Stimulated activated CD8-positive, alpha-beta memory T cell treated with anti-CD3 and anti-CD28 coated beads, Interleukin-2, amount 100 ng/mL, for 1 hour (primary cell): Measurements from ENCODE around the gene EFCAB11.
A peak's percentile ranks its signal among the peaks of the same experiment; 100 is the strongest.

Source experiments
- DNase-seq, 2 donors: peaks; one replicate each; pipeline ENCODE4 v3.0.0-alpha.2; 2020; ENCODE audit warnings: low read depth in 2 of 2

The EFCAB11 gene, protein sequence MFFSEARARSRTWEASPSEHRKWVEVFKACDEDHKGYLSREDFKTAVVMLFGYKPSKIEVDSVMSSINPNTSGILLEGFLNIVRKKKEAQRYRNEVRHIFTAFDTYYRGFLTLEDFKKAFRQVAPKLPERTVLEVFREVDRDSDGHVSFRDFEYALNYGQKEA

DNA sequence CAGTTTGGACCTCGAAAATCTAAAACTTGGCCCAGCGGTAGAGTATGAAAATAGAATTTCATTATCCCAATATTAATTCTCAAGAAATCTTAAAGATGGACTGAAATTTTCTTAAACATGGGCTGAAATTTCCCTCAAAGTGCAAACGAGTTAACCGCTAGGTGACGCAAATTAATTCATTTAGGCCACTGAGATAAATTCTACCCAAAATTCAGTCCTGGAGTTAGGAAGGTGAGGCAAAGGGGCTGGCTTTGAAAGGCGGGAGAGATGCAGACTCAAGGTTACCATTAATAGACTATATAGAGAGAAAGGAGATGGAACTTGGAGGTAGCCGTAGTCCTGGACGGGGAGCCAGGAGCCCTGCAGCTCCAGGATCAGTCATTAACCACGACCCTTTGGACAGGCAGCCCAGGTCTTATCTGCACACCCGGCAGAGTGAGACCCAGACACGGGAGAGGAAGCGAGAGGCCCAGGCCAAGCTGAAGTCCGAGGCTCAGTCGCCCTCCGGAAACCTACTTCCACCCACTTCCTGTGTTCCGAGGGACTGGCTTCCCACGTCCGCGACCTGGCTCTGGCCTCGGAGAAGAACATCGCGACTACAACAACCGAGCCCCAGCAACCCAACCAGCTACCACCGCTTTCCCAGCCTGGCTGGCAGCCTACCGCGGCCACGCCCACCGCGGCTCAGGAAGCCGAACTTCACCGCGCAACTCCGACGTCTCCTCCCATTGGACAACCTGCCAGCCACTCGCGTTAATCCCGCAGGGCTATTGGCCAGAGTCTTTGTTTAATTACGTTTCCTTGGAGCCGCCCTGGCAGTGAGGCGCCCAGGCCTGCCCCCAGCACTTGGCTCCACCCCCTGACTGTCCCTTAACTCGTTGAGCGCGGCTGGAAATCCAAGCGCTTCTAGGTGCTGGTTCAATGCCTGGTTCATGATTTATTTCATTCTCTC lies at the start of gene EFCAB11:
Gene EFCAB11 (minus strand): TSS at position 661 of the 952 bp plus-strand sequence. CDS start 70 bp downstream, at position 591.
- peak; percentile 85 to 87 for DNase-seq

DNA sequence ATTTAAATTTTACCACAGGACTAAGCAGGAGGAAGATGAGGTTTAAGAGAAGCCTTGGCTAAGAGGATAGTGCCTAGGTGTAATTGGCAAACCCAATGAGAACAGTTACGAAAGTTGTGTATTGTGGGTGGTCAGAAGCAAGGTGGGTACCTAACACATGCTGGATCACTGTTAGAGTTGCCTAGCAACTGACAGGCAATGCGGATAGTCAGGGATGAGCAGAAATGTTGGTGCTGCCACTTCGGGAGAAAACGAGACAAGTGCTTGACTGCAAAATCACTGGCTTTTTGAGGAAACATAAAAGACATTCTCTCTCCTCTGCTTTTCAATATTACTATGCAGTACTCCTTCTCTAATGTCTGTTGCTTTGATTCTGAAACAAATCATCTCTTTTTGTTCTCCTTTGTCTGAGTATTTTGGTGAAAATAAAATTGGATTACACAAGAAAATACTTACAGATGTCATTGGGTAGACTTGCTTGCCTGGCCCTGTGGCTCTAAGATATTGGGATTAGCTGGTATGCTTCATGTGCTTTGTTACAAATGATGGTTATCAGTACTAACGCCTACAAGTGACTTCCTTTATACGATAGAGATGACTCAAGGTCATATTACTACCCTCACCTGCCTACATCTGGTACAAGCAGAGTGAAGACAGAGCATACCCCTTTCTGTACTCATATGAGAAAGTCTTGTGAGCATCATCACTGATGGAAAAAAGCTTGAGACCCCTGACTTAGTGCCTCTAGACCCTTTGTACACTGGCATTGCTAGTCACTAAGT lies 49.2 kb upstream of the EFCAB11 start:
- no peak for DNase-seq

DNA sequence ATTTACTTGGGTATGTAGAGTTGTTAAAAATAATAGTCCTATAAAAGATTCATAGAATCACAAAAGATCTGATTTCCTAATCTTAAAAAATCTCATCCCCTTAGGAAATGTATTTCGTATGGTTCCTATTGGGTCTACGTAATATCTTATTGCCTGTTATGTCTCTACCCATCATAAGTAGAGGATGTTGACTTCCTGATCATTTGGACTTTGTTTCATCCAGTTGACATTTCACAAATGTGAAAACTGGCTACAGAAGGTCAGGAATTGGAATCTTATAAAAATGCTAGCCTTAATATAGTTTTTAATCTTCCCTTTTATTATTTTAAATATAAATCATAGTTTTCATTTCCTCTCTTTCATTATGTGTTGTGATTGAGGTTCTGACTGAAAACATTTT lies 46.4 kb upstream of the EFCAB11 start:
- no peak for DNase-seq

DNA sequence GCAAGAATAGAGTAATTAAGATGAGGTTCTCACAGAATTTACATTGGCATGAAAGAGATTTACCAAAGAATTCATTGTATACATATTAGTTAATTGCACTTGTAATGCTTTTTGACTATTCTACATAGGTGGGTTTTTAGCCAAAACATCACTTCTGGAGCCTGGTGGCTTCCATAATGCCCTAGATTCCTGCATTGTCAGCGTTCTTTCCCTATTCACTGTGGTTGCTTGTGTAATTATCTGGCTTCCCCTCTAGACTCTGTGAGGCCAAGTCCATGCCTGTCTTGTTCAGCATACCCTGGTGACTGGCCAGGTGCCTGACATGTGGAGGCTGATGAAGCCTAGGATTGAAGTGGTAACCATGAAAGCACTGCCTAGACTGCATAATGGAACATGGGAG lies 42.4 kb upstream of the EFCAB11 start:
- no peak for DNase-seq

DNA sequence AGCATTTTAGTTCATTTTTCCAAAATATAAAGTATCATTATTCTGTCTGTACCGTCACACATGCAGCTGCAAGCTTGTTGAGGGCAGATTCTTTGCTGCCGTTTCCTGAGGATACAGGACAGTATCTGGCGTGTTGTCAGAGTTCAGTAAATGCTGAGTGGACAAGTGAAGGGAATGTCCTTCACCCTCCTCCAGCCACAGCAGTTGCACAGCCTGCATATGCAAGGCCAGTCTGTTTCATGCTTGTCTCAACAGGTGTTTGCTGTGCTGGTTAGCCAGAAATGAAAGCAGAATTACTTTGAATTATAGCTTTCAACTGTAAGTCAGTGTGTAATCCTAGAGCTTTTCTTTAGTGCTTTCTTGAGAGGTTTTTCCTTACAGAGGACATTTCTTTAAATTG lies 37.7 kb upstream of the EFCAB11 start:
- no peak for DNase-seq

DNA sequence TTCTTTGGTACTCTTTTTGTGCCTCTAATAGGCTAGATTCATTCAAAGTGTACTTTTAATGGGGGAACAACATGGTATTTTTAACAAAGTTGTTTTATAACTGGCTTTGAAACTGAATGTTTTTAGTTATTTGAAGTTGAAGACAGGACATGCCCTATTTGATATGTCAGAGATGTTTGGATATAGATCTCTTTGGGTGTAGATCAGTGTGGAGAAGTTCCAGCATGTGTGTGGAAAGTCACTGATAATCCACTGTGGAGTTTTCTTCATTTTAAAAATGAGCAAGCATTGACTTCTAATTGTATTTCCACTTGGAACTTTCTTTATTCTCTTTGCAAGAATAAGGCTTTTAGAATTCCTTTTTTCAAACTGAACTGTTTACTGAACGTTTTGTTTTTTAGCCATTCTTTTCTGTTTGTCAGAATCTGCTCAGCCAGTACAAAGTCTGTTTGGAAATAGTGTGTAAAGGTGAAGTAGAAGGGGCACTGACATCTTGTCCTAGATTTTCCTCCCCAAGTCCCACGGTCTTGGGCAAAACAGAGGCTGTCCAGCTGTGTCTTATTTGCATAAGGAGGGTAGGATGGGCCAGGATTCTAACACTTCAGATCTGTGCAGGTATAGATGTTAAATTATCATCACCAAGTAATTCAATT lies 36.2 kb upstream of the EFCAB11 start:
- no peak for DNase-seq

DNA sequence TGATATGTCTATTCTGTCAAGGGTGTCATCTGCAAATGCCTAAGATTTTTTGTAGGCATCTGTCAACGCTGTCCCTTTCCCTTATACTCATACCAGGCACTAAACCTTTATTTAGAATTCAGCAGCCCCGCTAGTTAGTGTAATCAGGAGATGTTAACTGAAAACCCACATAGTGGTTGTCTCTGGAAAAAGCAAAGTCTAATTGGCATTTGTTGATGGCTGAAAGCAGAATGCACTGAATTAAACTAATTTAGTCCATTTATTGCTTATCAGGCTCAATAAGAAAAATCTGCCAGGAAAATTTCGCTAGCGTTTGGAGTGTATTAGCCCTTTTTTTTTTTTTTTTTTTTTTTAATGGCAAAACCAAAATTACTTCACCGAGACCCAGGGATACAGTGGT lies 35.7 kb upstream of the EFCAB11 start:
- DNase-seq, result no peak

DNA sequence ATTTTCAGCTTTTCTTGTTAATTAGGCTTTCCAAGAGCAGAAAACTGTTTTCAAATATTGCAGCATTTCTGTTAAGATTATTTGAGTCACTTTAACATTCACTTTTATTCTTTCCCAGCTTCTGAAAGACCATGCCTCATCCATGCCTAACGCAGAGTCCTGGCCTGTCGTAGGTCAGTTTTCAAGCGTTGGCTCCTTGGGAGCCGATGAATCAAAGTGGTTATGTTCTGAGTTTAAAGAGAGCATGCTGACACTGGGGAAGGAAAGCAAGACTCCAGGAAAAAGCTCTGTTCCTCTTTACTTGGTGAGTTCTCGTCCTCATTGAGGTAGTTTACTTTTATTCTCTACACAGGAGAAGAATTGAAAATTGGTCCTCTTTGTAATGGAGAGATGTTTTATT lies 34.3 kb upstream of the EFCAB11 start:
- no peak for DNase-seq

DNA sequence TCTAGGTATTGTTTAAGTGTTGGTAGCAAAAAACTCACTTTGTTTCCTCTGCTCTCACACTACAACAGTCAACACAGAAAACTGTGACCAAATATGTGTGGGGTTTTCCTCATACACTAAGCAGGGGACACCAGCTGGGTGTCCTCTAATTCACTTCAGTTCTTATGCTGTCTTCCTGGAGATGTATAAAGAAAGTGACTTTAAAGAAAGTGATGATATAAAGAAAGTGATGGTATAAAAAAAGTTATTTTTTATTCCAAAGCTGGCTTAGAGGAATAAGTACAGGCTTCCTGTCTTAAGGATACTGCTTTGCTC lies 32.6 kb upstream of the EFCAB11 start:
- no peak for DNase-seq

DNA sequence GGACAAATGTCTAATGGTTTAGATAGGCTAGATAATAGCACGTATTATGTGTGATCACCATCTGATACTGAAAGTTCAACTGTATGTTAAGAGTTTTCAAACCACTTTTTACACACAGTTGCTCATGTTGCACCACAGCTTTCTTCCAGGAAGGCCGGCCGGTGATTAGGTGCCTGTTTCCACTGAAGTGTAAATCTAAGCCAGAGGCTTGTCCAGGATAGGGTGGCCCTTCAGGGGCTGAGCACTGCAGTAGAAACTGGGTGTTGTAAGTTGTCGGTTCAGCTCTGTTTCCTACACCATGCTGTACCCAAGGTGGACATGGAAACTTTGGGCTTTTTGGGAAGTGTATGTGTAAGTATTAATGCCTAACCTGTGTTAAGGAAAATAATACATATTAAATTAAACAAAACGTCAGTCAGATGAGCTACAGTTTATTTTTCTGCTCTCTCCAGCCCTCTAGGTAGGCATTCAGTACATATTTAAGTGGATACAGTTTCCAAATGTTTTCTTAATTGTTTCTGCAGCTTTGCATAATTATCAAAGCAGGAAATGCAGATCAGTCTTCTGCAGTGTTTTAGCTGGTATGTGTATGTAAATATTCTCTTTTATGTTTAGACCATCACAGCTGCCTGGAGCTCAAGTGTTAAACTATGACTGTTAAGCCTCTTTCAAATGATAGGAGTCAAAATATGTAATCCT lies 32.1 kb upstream of the EFCAB11 start:
- DNase-seq, result no peak

DNA sequence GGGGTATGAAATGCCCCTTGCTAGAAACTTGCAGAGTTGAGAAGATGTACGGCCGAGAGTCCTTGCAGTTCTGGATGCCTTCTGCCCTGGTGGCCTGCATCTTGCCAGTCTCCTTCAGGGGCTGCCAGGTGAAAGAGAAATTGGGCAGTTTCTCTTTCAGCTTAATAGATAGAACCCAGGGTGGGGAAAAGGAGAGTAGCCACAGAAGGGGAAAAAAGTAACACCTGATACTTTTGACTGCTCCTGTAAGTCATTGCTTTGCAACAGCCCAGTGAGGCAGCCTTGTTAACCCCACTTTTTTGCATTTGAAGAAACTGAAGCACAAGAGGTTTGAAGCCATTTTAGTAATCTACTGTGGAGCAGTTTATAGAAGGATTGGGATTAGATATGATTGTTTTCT lies 28.8 kb upstream of the EFCAB11 start:
- DNase-seq, result no peak

DNA sequence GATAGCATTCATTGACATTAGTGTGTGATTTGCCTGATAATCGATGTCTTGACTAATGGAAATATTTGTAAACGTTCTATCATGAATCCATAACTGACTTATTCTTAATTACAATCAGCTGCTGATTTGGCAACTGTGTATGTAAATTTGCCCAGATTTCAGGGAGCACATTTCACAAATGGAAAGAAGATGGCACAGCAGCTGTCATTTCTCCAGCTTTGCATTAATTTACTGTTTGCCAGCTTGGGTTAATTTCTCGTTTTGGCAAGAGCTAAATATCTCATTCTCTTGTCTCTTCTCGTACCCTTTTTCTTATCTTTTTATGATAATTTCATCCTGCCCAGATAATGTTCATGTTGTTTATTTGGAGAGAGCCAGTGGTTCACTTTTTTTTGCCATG lies 24.1 kb upstream of the EFCAB11 start:
- DNase-seq, result no peak

DNA sequence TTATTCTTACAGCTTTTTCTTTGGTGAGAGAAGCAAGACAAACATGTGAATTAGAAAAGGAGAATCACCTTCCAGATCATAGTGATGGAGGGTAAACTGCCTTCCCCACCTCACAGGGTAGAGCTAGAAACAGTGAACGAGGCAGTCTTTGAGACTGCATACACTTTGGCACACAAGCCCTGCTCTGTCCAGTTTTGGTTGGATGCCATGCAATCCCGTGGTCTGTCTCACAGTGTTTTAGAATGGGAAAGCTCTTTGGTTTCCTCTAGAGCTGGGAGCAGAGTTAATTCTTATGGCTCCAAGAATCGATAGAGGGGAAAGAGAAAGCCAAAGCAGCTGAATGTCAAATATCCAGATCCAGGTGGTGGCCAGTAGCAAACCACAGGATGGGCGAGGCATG lies 23.1 kb upstream of the EFCAB11 start:
- DNase-seq, result no peak

DNA sequence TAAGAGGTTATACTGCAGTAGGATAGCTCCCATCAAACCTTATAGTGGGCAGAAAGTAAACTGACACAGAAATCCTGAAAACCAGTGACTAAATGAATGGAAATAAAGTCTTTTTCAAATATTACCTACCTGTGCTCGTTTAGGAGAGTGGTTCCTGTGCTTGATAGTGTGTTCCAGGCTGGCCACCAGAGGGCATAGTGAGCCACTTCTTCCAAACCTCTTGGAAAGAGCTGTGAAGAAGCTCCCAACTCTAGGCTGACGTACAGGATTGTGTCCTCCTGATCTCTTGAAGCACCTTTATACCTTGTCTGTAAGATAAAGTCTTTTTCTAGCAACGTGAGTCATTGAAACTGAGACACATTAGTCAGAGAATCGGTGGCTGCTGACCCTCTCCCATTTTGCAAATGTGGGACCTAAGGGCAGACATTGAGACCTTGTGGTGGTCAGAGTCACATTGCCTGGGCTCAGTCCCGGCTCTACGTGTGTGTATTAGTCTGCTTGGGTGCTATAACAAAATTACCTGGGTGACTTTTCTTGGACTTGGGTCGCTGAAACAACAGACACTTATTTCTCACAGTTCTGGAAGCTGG lies 18.8 kb upstream of the EFCAB11 start:
- peak in 1 of 2 donors; percentile 28 for DNase-seq

DNA sequence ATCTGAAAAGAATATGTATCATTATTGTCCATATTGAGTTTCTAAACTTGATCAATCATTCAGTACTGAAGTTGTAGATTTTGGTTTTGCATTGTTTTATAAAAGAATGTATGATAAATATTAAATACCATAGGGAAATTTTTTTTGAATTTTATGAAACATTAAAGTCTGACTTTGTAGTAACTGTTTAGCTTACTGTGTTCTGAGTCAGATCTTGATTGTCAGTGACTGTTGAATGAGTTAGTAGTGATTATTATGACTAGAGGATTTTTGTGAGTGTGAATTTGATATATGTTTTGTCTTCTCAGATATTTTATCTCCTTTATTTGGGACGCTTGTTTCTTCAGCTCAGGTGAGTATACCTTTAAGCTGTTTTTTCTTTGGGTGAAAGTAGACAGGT lies 11.3 kb upstream of the EFCAB11 start:
- DNase-seq, result no peak

DNA sequence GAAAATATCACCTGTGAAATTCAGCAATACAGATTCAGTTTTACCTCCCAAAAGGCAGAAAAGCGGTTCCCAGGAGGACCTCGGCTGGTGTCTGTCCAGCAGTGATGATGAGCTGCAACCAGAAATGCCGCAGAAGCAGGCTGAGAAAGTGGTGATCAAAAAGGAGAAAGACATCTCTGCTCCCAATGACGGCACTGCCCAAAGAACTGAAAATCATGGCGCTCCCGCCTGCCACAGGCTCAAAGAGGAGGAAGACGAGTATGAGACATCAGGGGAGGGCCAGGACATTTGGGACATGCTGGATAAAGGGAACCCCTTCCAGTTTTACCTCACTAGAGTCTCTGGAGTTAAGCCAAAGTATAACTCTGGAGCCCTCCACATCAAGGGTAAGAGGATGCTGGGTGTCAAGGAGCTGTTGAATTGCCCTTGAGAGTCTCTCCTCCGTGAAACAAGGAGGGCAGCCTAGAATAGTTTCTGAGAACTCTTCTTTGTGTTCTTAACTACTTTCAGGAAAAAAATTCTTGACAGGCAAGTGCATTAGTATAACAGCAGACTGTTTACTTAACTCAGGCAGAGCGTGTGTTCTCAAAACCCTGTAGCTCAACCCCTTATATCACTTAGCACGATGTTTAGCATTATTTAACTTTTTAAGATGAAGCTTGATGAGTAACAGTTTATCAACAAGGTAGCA lies 8.9 kb upstream of the EFCAB11 start:
- DNase-seq, result no peak

DNA sequence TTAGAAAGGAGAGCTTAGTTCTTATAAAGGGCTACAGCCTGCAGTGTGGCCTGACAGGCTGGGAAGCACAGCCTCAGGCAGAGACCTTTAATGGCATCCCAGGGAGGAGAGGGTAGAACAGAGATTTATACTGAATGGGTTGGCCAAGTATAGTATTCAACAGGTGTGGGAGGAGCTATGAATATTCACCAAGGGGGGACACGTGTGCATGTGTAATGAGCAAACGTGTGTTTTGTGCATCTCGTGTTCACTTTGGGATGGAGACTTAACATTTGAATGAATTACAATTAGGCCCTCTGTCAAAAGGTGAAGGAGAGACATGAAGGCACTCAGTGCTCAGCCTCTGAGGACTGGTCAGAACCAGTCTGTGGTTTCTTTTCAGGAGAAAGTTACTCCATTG lies 6.4 kb upstream of the EFCAB11 start:
- no peak for DNase-seq

DNA sequence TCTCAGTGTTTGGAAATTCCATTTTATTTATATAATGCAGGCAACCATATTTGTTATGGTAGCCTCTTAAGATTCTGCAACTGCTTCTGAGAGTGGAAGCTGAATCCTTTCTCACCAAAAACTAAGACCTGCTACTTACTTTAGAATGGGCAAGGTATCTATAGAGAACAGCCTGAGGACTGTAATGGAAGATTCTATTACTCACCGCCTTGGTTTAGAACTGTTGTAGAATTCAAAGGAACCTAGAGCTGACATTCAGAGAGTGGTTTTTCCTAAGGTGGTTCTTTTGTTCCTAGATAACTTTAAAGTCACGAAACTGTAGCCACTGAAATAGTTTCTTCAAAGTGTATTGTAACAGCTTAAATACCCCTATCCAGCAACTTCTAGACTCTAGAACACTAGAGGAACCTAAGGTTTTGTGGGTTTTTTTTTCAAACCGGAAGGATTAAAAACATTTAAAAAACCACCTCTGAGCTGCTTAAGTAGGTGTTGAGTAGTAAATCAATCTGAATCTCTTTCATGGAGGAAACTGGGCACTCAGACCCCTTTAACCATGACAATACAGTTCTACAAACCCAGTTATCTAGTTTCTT lies 5.4 kb upstream of the EFCAB11 start:
- no peak for DNase-seq

DNA sequence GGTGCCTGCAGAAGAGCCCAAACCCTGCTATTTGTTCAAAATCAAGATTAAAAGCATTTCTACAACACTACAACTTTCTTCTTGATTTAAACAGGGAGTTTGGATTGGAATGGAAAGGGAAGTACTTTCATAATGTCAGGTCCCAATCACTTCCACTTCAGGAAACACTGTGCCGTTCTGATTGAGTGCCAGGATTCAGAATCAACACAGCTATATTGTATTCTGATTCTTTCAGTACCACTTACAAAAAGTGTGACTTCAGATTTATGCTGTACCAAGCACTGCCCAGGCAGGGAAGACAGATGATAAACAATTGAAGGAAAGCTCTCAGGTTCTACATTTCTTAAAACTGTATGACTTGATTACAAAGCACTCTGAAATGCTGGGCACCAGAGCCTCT lies 4.4 kb upstream of the EFCAB11 start:
- DNase-seq, result no peak

DNA sequence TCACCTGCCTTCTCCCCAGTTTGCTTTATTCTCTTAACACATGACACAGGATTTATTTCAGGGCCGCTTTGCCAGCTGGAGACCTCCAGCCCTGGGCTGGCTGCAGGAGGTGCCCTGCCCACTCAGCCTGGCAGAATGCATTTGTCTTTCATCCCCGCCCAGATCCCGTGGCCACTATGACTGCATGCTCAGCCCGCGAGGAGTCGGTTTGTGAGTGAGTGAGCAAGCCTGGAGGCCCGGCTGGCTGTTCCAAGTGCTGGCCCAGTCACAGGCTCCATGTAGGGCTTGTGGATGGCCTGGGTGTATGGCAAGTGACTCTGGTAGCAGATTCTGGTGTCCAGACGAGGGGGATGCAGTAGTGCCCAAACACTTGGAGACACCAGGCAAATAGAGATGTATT lies 3.3 kb upstream of the EFCAB11 start:
- DNase-seq, result no peak
